Measurements from ENCODE around the gene TSPO2. TPM values are rescaled to one million over a fixed set of nuclear protein-coding genes. Genes with fewer than 3 reads are reported as not detected.

TSPO2 gene
- total and polyA plus RNA-seq, 9 of the 15 experiments (the other 6 are each of a cell fraction or from before 2014, with no cell fraction given) = not detected

DNA sequence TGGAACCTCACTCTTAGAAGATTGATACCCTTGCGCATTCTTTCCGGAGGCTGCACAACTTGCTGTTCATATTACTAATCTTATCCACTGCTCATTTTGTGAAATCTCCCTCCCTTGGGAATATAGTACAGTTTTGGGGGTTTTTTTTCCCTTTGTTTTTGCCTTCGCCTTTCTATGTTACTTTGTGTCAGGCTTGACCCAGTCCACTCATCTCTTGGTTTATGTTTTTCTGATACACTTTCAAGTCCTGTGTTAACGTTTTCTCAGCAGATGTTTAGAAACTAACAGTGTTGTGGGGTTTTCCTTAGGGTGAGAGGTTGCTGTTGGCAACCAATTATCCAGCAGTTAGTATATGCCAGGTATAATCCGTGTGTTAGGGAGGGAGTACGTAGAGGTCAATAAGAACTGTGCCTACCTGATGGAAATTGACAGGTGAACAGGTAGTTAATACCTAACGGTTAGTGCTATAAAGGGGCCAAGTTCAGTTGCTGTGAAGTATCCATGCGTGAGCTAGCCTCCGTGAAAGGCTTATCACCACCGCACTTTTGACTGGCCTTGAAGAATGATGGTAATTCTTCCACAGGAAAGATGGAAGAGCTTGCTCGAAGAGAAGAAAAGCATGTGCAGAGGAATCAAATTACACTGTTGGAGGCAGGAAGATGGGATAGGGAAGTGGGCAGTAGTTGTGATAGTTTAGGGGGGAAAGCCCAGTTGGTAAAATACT is 31.9 kb downstream of the TSPO2 start:
- H3K4me1 ChIP-seq (replicated peaks in 1 of 2; ENCODE audit: control insufficient read depth in 2 of 2, insufficient read depth in 2 of 2, low read length in 2 of 2) = peaks cover 9 to 21% of the 10 kb centered on the region in 2 experiments
- CTCF ChIA-PET (ENCODE audit: low intra/inter-chr PET ratio) = no interaction called here
- intact Hi-C loops (cut with micrococcal nuclease) (loop anchor here (5.0 kb wide), 2 partner anchors 77 to 243 kb away; no protein-coding TSS in a partner anchor), in situ Hi-C loops (cut with MboI) (no loop called here)
- peak overlapping the region; percentile 99 for H3K4me2 ChIP-seq (ENCODE audit: insufficient read depth, low read length)
- no peaks in the 10 kb centered on the region for H3K9me1 ChIP-seq (ENCODE audit: control insufficient read depth, insufficient read depth, low read length)
- POLR2A ChIA-PET = interaction anchor here (0.8 to 1.5 kb wide), 5 partner anchors 9 to 251 kb away, joined by 3 to 6 read pairs (median 3); no protein-coding TSS in a partner anchor
- H3K36me3 ChIP-seq (ENCODE audit: control insufficient read depth, insufficient read depth, low read length) = peaks cover 30% of the 10 kb centered on the region
- H3K79me2 ChIP-seq (ENCODE audit: control insufficient read depth, insufficient read depth, low read length) = peaks cover 76% of the 10 kb centered on the region
- H3K4me3 ChIP-seq = peak overlapping the region; percentile 83
- no peaks in the 10 kb centered on the region for H3K27me3 ChIP-seq (ENCODE audit: control insufficient read depth in 2 of 2, insufficient read depth in 2 of 2, low read length in 2 of 2)
- 1% methylated on average over 11 of the region's 11 CpGs for WGBS (ENCODE audit: insufficient coverage, low coverage, missing lambda C conversion rate)
- FAIRE-seq (peak; percentile 85), ATAC-seq (no peak), DNase-seq (ENCODE audit: extremely low read depth in 1 of 4, low spot score in 3 of 4) (peak in 1 of 4 experiments; percentile 55)
- H3K9ac ChIP-seq (ENCODE audit: insufficient read depth in 1 of 2, low read depth in 2 of 2, low read length in 2 of 2) = peak overlapping the region; percentile 96 to 97
- peak overlapping the region; percentile 94 for H3K27ac ChIP-seq (ENCODE audit: extremely low read depth, low read depth, low read length)
- H3K9me3 ChIP-seq (replicated peaks; ENCODE audit: control insufficient read depth, insufficient read depth, low read depth, low read length) = no peaks in the 10 kb centered on the region
- H2AFZ ChIP-seq (ENCODE audit: low read depth, low read length) = peak overlapping the region; percentile 75
- no peaks in the 10 kb centered on the region for H4K20me1 ChIP-seq (replicated peaks; ENCODE audit: control insufficient read depth, insufficient read depth, low read length)
- BruUV-seq (replicated peaks) = TSS peak; percentile 81
- TF ChIP-seq ZNF668 (CRISPR knock-in tag; IDR thresholded peaks at IDR 0.05) (no peak), ELF2 (CRISPR knock-in tag; IDR thresholded peaks at IDR 0.05) (0 out of 2 replicates have a peak, but pooled peaks have one; percentile 16), TAF7 (tag; IDR thresholded peaks at IDR 0.05) (peak; percentile 75; the same call in 1 of the 2 replicates), L3MBTL2 (IDR thresholded peaks at IDR 0.05) (peak; percentile 68), TGIF2 (CRISPR knock-in tag; IDR thresholded peaks at IDR 0.05) (0 out of 2 replicates have a peak, but pooled peaks have one; percentile 14), MED1 (CRISPR knock-in tag; IDR thresholded peaks at IDR 0.05; ENCODE audit: borderline replicate concordance) (no peak), FOS (IDR thresholded peaks at IDR 0.05; ENCODE audit: extremely low read depth, insufficient read length) (no peak), ZNF354B (CRISPR knock-in tag; IDR thresholded peaks at IDR 0.05) (0 out of 2 replicates have a peak, but pooled peaks have one; percentile 48), DPF2 (IDR thresholded peaks at IDR 0.05) (peak; percentile 17; the same call in 1 of the 2 replicates), NONO (IDR thresholded peaks at IDR 0.05; ENCODE audit: low read depth in 2 of 2, low read length in 1 of 2) (no peak), THRAP3 (IDR thresholded peaks at IDR 0.05; ENCODE audit: borderline replicate concordance) (0 out of 2 replicates have a peak, but pooled peaks have one; percentile 74)
- TF ChIP-seq, protein P1, sequence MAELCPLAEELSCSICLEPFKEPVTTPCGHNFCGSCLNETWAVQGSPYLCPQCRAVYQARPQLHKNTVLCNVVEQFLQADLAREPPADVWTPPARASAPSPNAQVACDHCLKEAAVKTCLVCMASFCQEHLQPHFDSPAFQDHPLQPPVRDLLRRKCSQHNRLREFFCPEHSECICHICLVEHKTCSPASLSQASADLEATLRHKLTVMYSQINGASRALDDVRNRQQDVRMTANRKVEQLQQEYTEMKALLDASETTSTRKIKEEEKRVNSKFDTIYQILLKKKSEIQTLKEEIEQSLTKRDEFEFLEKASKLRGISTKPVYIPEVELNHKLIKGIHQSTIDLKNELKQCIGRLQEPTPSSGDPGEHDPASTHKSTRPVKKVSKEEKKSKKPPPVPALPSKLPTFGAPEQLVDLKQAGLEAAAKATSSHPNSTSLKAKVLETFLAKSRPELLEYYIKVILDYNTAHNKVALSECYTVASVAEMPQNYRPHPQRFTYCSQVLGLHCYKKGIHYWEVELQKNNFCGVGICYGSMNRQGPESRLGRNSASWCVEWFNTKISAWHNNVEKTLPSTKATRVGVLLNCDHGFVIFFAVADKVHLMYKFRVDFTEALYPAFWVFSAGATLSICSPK (IDR thresholded peaks at IDR 0.05; ENCODE audit: borderline replicate concordance) = peak; percentile 94; the same call in 1 of the 2 replicates
- TF ChIP-seq, protein P2, sequence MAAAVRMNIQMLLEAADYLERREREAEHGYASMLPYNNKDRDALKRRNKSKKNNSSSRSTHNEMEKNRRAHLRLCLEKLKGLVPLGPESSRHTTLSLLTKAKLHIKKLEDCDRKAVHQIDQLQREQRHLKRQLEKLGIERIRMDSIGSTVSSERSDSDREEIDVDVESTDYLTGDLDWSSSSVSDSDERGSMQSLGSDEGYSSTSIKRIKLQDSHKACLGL (CRISPR knock-in tag; IDR thresholded peaks at IDR 0.05; ENCODE audit: borderline replicate concordance, poor library complexity, severe bottlenecking) = no peak
- TF ChIP-seq, protein P3, sequence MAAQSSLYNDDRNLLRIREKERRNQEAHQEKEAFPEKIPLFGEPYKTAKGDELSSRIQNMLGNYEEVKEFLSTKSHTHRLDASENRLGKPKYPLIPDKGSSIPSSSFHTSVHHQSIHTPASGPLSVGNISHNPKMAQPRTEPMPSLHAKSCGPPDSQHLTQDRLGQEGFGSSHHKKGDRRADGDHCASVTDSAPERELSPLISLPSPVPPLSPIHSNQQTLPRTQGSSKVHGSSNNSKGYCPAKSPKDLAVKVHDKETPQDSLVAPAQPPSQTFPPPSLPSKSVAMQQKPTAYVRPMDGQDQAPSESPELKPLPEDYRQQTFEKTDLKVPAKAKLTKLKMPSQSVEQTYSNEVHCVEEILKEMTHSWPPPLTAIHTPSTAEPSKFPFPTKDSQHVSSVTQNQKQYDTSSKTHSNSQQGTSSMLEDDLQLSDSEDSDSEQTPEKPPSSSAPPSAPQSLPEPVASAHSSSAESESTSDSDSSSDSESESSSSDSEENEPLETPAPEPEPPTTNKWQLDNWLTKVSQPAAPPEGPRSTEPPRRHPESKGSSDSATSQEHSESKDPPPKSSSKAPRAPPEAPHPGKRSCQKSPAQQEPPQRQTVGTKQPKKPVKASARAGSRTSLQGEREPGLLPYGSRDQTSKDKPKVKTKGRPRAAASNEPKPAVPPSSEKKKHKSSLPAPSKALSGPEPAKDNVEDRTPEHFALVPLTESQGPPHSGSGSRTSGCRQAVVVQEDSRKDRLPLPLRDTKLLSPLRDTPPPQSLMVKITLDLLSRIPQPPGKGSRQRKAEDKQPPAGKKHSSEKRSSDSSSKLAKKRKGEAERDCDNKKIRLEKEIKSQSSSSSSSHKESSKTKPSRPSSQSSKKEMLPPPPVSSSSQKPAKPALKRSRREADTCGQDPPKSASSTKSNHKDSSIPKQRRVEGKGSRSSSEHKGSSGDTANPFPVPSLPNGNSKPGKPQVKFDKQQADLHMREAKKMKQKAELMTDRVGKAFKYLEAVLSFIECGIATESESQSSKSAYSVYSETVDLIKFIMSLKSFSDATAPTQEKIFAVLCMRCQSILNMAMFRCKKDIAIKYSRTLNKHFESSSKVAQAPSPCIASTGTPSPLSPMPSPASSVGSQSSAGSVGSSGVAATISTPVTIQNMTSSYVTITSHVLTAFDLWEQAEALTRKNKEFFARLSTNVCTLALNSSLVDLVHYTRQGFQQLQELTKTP (IDR thresholded peaks at IDR 0.05; ENCODE audit: low read depth in 1 of 2, partially characterized antibody in 2 of 2) = peak; percentile 3 to 28

Data from K562 (cell line).